ENCODE results near the gene CHCHD10.

CHCHD10 gene

DNA sequence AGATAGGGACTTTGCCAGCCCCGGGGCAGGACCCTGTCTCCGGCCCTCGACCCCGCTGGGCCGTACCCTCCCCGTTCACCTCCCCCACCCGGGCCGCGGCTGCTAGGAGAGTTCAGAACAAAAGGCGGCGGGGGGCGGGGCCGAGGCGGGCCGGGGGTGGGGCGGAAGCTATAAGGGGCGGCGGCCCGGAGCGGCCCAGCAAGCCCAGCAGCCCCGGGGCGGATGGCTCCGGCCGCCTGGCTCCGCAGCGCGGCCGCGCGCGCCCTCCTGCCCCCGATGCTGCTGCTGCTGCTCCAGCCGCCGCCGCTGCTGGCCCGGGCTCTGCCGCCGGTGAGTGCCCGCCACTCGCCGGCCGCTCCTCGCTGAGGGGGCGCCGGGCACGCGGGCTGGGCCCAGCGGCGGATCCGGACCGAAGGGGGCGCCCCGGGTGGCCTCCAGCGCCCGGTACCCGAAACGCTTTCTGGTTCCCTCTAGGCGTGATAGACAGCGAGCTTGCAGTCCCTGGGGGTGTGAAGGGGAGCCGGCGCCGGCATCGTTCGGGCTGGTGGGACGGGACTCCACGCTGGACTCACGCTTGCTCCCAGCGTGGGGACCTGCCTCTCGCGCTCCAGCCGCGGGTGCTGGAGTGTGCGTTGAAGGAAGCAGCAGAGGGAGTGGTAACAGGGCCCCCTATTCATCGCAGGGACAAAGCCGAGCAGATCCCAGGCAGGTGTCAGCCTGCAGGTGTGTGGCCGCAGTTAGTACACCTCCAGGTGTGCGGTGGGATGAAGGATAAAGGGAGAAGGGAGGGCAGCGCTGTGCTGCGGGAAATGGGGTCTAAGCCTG, 5.1 kb upstream of the CHCHD10 start, which contains the start of gene MMP11:
Gene MMP11, plus strand, starts transcription at position 201 of the 825 bp plus-strand sequence. Its CDS starts 22 bp downstream, at position 223.
- DNase-seq (ENCODE audit: low read depth in 2 of 2) = peak; percentile 44 to 57

DNA sequence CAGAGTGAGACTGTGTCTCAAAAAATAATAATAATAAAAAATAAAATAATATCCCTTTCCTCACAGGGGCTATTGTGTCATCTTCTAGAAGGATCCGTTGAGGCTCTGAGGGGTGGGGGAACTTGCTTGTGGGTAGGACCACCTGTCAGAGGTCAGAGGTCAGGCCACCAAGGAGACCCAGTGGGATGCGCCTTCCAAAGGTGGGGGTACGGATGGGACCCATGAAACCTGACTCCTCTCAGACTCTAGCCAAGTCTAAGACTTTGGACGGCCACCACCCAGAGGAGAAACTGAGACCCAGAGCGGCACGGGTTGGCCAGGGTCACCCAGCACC, 4.5 kb upstream of the CHCHD10 start:
- DNase-seq (ENCODE audit: low read depth in 2 of 2) = no peak

DNA sequence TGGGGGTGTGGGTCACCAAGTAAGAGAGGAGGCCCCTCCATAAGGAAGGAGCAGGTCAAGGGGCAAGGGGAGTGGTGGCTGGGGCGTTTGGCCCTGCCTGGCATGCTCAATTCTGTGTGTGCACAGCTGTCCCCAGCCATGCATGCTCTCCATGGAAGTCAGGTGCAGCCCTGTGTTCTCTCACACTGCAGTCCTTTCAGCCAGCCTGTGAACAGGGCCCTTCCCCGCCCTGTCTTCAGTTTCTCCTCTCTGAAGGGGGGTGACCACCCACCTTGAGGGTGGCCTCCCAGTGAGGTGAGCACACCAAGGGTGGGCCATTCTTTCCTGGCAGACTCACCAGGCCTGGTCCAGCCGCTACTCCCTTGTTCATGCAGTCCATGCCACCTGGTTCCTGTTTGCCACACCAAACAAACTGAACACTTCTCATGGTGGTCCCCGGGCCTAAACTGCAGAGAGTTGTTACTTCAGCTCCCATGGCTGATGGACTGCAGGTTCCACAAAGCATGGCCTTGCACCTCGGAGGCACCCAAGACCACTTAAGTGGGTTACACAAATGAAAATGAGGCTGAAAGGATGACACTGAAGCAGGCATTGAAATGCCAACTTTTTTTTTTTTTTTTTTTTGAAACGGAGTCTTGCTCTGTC, 1.7 kb upstream of the CHCHD10 start:
- no peak for DNase-seq (ENCODE audit: low read depth in 2 of 2)

DNA sequence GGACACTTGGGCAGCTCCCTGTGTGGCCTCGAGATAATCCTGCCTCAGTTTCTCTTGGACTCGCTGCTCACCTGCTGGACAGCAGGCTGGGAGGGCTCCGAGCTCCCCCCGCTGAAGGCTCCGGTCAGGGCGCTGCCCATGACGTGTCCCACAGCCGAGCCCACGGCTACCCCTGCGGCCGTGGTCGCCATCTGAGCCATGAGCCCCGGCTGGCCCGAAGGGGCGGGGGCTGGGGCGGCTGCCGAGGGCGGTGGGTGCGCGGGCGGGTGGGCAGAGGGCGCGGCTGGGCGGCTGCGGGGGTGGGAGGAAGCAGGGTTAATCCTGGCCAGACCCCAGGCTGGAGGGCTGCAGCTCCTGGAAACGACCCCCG, 484 bp downstream of the CHCHD10 start:
- no peak for DNase-seq (ENCODE audit: low read depth in 2 of 2)

DNA sequence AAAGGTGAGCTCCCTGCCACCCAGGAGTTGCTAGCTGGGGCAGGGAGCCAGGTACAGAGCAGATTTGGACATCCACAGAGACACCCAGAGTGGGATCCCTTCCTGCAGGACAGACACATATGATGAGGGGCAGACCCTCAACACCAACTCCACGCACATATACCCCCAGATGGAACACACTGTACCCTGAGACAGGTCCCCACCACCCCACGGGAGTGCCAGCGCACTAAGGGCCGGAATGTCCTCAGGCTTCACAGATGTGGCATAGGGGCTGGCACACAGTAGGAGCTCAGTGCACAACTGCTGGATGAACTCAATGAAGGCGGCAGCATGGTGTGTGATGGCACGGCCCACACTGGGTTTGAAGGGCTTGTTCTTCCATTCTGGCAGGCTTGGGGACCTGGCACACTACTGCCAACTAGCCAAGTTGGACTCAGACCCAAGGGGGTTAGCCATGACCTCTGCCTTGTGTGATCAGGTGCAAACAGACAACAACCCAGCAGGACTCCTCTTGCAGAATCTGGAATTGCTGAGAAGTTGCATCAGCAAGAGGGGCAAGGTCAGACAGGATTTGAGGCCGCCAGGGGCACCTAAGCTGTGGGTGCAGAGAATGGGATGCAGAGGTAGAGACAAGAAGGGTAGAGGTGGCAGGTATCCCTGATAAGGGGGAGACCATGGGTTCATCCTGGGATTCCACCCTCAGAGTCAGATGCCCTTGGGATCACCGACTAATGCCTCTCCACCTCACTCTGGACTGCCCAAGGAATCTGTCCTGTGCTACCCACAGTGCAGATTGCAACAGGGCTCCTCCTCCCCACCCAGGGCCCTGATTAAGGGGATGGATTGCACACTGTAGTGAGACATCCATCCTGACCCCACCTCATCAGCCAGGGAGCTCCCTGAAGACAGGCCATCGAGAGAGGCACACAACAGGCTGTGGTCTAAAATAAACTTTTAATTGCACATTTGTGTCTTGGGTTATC, 2.6 kb downstream of the CHCHD10 start:
- DNase-seq (ENCODE audit: low read depth in 2 of 2) = no peak

DNA sequence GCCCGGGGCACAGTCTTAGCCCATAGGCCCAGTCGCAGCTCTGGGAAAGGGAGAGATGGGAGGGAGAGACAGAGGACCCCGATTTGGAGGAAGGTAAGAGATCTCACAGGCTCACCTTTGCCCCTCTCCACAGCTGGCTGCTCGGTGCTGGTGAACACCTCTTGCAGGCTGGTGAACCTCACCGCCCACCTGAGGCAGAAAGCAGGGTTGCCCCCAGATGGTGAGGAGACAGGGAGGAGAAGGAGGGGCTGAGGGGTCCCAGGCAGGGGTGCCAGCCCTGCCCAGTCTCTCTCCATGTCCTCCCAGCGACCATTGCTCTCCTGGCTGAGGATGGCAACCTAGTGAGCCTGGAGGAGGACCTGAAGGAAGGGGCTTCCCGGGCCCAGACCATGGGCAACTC, 3.8 kb downstream of the CHCHD10 start:
- no peak for DNase-seq (ENCODE audit: low read depth in 2 of 2)

DNA sequence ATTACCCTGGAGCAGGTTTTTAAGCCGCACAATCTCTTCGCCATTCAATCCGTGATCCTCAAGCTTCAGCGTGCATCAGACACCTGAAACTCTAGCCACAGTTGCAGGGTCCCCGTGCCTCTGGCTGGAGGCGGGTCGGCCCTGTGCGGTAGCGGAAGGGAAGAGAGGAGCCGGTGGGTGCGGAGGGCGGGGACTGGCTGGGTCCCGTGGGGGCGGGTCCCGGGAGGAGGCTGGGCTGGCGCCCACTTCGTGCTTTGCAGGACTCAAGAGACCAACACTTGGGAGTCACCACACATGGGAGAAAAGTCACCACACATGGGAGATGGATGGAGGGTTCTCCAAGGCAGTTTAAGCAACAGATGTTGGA, 4.2 kb downstream of the CHCHD10 start:
- peak; percentile 26 to 57 for DNase-seq (ENCODE audit: low read depth in 2 of 2)

DNA sequence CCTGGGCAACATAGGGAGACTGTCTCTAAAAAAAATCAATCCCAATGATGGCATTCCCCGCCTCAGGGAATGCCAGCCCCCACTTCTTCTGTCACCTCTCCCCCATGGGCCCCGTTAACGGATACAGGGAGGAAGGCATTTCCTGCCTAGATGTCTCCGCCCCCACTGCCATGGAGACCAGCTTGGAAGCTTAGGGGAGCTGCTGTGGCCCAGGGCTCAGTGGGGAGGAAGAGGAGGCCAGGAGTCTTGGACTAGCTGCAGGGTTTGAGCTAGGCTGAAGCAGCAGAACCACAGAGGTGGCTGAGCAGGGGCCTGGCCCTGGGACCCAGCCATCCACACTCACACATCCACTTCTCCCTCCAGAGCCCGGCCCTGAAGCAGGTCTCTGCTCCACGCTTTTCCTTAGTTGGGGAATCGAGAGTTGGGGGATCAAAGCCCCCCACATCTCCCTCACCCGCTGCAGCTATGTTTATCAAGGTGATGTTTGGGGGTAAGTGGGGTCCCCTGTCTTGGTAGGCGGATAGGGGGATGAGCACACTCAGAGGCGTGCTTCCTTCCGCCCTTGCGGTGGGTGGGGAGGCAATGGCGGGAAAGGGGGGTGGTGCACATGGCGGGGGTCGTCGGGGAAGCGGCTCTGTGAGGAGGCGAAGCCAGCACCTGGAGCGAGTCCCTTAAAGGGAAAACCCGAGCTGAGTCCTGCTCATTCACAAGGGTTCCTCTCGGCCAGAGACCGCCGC, 4.8 kb downstream of the CHCHD10 start, which contains the start of gene C22orf15:
Gene C22orf15, plus strand, starts transcription at position 149 of the 737 bp plus-strand sequence. Its CDS starts 317 bp downstream, at position 466.
- no peak for DNase-seq (ENCODE audit: low read depth in 2 of 2)

DNA sequence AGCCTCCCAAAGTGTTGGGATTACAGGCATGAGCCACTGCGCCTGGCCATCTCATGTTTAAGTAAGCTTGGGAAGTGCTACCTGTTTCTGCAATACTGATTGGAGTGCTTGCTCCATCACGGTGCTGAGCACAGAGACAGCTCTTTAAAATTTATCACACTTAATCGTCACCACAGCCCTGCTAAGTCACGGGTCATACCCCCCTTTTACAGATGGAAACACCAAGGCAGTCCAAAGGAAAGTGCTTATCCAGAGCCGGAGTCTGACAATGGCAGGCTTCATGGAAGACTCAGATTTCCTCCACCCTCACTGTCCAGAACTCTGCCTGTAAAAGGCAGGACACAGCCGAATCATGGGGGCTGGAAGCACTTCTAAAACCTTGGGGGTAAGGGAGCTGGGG, 7.7 kb downstream of the CHCHD10 start:
- DNase-seq (ENCODE audit: low read depth in 2 of 2) = no peak

DNA sequence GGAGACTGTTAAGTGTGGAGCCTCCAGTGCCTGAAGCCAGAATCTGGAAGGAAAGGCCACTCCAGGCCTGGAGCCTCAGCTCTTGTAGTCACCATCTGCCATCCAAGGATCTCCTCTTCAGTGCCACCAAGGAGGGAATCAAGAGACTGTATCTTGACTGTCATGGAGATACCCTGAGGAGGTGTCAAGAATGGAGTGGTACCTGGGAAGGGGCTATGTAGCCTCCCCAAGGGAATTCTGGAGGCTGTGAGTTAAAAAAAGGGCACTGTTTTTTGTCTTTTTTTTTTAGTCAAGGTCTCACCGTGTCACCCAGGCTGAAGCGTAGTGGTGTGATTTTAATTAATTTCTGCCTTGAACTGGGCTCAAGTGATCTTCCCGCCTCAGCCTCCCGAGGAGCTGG, 8.2 kb downstream of the CHCHD10 start:
- DNase-seq (ENCODE audit: low read depth in 2 of 2) = no peak

DNA sequence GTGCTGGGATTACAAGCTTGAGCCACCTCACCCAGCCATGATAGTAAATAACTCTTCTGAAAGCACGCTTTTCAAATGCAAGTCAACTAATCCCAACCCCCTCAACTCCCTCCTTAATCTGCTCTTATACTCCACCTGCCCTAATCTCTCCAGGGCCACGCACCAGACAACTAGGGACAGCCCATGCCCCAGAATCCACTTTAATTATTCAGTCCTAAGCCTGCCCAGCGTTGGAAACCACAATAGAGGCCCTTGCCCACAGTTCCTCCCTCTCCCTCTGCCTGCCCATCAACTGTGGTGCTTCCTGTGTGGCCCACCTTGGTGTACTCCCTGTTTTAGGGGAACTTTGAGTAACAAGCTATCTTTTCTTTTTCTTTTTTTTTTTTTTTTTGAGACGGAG, 10.9 kb downstream of the CHCHD10 start:
- no peak for DNase-seq (ENCODE audit: low read depth in 2 of 2)

DNA sequence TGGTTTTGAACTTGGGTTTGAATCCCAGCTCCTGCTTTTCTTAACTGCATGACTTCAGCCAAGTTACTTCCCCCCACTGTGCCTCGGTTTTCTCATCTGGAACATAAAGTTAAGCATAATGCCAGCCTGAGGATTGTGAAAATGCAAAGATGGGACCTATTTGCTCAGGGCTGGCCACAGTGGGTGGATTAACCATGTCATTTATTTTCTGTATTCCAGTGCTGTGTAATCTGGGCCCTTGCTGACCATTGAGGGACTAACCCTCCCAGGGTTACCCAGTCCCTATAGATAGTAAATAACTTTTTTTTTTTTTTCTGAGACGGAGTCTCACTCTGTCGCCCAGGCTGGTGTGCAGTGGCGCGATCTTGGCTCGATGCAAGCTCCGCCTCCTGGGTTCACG, 12.1 kb downstream of the CHCHD10 start:
- DNase-seq (ENCODE audit: low read depth in 2 of 2) = no peak

DNA sequence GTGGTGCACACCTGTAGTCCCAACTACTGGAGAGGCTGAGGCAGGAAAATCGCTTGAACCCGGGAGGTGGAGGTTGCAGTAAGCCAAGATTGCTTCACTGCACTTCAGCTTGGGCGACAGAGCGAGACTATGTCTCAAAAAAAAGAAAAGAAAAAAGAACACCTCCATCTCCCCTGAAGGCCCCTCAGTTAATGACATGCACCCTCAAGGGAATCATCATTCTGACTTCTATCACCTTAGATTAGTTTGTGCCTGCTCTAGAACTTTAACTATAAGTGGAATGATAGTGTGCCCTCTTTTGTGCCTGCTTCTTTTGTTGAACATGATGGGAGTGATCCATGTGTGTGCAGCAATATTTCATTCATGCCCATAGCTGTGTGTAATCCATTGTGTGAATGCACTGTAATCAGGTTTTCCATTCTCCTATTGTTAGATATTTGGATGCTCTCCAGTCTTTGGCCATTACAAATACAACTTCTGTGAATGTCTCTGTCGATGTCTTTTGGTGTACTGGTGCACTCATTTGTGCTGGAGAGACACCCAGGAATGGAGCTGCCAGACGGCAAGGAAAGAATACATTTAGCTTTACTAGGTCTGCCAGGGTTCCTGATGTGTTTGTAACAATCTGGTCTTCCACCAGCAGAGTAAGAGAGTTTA, 12.7 kb downstream of the CHCHD10 start:
- DNase-seq (ENCODE audit: low read depth in 2 of 2) = no peak

DNA sequence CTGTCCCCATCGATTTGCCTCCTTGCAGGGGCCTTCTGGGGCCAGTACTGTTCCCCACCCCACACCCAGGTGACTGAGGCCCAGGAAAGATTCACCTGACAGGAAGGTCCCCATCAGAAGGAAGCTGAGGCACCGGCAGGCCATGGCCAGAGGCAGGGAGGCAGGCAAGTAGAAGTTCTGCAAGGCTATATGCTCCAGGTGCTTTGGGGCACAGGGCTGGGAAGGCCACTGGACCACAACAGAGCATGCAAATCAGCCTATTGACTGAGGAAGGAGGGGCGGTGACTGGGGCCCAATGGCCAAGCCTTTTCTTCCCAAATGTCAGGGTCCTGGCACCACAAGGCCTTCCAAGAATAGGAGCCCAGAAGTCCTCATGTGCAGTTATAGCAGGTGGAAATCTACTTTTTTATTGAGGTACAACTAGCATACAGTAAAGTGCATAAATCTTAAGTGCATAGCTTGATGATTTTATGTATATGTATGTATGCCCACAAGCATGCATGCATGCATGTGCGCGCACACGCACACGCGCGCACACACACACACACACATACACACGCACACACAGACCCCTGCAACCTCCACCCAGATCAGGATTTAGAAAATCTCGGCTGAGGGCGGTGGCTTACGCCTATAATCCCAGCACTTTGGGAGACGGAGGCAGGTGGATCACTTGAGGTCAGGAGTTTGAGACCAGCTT, 13.4 kb downstream of the CHCHD10 start, which contains the start of gene VPREB3:
Gene VPREB3, minus strand, starts transcription at position 206 of the 700 bp plus-strand sequence. Its CDS starts 62 bp downstream, at position 144.
- DNase-seq (ENCODE audit: low read depth in 2 of 2) = no peak

DNA sequence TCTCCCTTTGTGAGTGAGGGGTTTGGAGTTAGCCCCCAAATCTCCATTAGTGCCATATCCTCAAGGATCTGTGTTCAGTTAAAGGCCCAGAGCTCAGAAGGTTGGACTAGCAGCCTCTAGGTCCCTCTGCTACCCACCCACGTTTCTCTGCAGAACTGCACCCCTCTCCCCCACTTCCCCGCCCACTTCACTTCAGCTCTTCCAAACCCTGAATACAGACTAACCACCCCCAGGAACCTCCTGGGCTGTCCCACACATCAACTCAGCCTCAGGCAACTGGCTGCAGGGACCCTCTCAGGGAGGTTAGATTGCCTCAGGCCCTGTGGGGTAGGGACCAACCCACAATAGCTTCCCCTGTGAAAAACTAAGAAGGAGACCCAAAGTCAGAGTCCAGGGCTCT, 14.4 kb downstream of the CHCHD10 start:
- DNase-seq (ENCODE audit: low read depth in 2 of 2) = no peak

DNA sequence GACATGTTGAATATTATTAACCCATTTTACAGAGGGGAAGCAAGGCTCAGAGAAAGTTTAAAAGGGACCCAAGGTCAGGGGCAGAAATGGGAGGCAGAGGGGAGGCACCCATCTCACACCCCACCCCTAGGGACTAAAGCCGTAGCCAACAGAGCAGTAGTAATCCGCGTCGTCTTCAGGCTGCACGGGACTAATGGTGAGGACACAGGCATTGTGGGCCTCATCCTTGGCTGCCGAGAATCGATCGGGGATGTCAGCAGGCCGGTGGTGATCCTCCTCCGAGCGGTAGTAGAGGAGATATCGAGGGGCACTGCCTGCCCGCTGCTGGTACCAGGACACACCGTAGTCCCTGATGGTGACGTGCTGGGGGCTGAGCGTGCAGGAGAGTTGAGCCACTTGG, 15.0 kb downstream of the CHCHD10 start:
- DNase-seq (ENCODE audit: low read depth in 2 of 2) = no peak

DNA sequence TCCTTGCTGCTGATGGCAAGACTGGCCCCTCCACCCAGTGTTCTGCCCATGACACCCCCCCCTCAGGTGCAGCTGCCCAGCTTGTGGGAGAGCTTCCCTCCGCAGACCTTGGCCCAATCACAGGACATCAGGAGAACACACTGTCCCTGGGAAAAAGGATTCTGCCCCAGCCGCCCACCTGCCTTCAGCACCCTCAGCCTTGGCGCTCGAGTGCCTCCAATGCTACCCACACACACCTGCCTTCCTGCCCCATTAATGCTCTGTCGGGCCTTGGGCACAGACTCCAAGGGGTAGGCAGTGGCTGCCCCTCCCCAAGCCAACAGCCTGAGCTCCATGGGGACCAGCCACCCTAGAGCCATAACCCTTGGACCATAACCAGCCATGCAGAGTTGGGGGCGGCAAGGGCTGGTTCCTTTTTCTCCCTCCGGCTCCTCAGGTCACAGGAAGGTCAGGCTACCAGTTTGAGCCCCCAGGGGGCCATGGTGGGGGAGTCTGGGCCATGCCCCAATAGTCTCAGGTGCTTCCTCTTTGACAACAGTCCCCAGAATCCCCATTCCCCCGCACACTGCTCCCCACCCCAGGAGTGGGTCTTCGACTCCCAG, 15.6 kb downstream of the CHCHD10 start:
- no peak for DNase-seq (ENCODE audit: low read depth in 2 of 2)

DNA sequence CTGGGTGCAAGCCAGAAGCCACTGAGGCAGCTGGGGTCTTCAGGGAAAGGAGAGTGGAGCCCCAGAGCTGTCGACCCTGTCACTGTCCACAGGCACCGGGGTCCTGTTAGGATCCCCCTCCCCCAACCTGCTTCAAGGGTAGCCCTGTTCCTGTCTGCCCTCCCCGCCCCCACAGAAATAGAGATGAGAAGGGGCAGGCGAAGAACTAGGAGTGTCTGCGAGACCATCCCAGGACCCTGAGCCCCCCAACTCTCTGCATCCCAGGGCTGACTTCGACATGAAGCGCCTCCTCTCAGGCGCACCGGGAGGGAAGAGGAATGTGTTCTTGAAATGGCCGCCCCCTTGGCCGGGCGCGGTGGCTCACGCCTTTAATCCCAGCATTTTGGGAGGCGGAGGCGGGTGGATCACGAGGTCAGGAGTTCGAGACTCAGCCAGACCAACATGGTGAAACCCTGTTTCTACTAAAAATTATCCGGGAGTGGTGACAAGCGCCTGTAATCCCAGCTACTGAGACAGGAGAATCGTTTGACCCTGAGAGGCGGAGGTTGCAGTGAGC, 16.3 kb downstream of the CHCHD10 start:
- DNase-seq (ENCODE audit: low read depth in 2 of 2) = no peak

DNA sequence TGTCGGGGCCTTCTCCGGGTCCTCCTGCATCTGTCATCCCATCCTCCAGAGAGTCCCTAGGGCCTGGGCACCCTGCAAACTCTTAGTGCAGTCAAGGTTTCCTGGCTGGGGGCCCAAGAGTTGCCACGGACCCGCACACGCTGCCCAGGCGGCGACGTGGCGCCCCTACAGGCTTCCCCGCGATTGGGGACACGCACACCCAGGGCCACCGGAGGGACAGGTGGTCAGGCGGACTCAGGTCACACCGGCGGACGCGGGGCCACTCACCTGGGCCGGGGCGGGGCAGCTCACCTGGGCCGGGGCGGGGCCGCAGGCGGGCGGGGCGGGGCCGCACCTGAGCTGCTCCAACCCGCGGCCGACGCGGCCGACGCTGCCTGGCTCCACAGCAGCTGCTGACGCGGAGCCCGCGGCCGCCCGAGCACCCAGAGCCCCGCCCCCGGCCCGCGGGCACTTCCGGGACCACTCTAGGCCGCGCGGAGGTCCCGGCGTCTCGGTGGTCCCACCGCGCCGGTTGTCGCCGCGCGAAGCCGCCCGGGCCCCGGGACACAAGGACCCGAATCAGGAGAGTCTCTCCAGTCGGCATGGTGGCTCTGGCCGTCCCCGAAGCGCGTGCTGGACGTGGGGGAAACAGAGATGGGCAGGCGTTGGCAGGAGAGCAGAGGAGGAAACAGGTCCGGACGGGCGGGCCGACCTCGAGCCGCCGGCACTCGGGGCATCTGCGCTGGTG, 16.9 kb downstream of the CHCHD10 start, which contains the start of gene ZNF70:
Gene ZNF70, minus strand, starts transcription at position 399 of the 727 bp plus-strand sequence. CDS start 5,972 bp downstream, outside the sequence.
- peak; percentile 75 to 82 for DNase-seq (ENCODE audit: low read depth in 2 of 2)

All from stimulated activated CD4-positive, alpha-beta T cell treated with anti-CD3 and anti-CD28 coated beads, Interleukin-1b, Interleukin-23, amount 100 ng/mL, for 4 hours (primary cell).